ENCODE results near the gene CDKN3.

CDKN3 gene

DNA sequence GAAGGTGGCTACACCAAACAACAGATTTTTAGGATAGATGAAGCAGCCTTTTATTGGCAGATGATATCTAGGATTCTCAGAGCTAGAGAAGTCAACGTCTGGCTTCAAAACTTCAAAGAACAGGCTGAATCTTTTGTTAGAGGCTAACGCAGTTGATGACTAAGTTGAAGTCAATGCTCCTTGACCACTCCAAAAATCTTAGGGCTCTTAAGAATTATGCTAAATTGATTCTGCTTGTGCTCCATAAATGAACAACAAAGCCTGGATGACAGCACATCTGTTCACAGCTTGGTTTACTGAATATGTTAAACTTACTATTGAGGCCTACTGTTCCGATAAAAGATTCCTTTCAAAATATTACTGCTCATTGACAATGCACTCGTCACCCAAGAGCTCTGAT is 13.0 kb upstream of the CDKN3 start:
- TF ChIP-seq, protein P1, sequence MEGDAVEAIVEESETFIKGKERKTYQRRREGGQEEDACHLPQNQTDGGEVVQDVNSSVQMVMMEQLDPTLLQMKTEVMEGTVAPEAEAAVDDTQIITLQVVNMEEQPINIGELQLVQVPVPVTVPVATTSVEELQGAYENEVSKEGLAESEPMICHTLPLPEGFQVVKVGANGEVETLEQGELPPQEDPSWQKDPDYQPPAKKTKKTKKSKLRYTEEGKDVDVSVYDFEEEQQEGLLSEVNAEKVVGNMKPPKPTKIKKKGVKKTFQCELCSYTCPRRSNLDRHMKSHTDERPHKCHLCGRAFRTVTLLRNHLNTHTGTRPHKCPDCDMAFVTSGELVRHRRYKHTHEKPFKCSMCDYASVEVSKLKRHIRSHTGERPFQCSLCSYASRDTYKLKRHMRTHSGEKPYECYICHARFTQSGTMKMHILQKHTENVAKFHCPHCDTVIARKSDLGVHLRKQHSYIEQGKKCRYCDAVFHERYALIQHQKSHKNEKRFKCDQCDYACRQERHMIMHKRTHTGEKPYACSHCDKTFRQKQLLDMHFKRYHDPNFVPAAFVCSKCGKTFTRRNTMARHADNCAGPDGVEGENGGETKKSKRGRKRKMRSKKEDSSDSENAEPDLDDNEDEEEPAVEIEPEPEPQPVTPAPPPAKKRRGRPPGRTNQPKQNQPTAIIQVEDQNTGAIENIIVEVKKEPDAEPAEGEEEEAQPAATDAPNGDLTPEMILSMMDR (IDR thresholded peaks at IDR 0.05; ENCODE audit: borderline replicate concordance, extremely low read depth, low read length, poor library complexity, severe bottlenecking), result no peak
- TF ChIP-seq EZH2 (IDR thresholded peaks at IDR 0.05; ENCODE audit: borderline replicate concordance, low read depth, low read length, severe bottlenecking), result no peak
- H3K27me3 ChIP-seq (ENCODE audit: insufficient read depth, low read length, poor library complexity), result no peaks in the 10 kb centered on the region
- H4K20me1 ChIP-seq (ENCODE audit: insufficient read depth, low read length), result no peaks in the 10 kb centered on the region
- no peak overlapping the region for H3K4me2 ChIP-seq (ENCODE audit: insufficient read depth, low read length)
- H3K4me1 ChIP-seq (ENCODE audit: insufficient read depth, low read length), result no peaks in the 10 kb centered on the region
- H3K79me2 ChIP-seq (ENCODE audit: insufficient read depth, low read length), result no peaks in the 10 kb centered on the region
- ATAC-seq (ENCODE audit: insufficient read depth, low read depth) (no peak), DNase-seq (no peak)
- H2AFZ ChIP-seq (ENCODE audit: low read depth, low read length), result no peak overlapping the region
- no peaks in the 10 kb centered on the region for H3K36me3 ChIP-seq (ENCODE audit: insufficient read depth, low read length)
- H3K9ac ChIP-seq (ENCODE audit: low read depth, low read length), result no peak overlapping the region
- no peaks in the 10 kb centered on the region for H3K9me3 ChIP-seq (ENCODE audit: insufficient read depth, low read length, severe bottlenecking)
- H3K4me3 ChIP-seq (ENCODE audit: low read depth in 1 of 2, low read length in 2 of 2), result no peak overlapping the region
- no peak overlapping the region for H3K27ac ChIP-seq (ENCODE audit: low read length)

DNA sequence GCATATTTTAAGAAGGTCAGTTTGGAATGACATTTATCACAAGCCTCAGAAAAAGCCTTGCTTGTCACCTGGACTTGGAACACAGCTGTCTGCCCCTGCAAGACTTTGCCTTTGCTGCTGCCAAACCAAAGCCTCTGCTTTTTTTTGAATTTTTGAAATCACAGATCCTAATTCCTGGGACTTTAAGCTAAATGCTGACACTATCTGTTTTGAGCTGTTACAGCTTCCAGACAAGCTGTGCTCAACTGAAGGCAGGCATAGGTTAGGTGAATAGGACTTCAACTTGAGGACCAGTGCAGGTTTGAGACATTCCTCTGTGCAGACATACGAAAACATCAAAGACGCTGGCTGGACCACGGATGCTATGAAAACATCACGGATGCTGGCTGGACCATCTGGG is 11.3 kb upstream of the CDKN3 start:
- Histone ChIP-seq H2AFZ (ENCODE audit: low read depth, low read length) (no peak overlapping the region), H3K9ac (ENCODE audit: low read depth, low read length) (no peak overlapping the region), H4K20me1 (ENCODE audit: insufficient read depth, low read length) (no peaks in the 10 kb centered on the region), H3K27ac (ENCODE audit: low read length) (no peak overlapping the region), H3K9me3 (ENCODE audit: insufficient read depth, low read length, severe bottlenecking) (no peaks in the 10 kb centered on the region), H3K4me3 (ENCODE audit: low read depth in 1 of 2, low read length in 2 of 2) (no peak overlapping the region), H3K4me2 (ENCODE audit: insufficient read depth, low read length) (no peak overlapping the region), H3K27me3 (ENCODE audit: insufficient read depth, low read length, poor library complexity) (no peaks in the 10 kb centered on the region), H3K4me1 (ENCODE audit: insufficient read depth, low read length) (no peaks in the 10 kb centered on the region), H3K36me3 (ENCODE audit: insufficient read depth, low read length) (no peaks in the 10 kb centered on the region), H3K79me2 (ENCODE audit: insufficient read depth, low read length) (no peaks in the 10 kb centered on the region)
- no peak for TF ChIP-seq EZH2 (IDR thresholded peaks at IDR 0.05; ENCODE audit: borderline replicate concordance, low read depth, low read length, severe bottlenecking)
- TF ChIP-seq, protein P1 (IDR thresholded peaks at IDR 0.05; ENCODE audit: borderline replicate concordance, extremely low read depth, low read length, poor library complexity, severe bottlenecking), result no peak
- ATAC-seq (ENCODE audit: insufficient read depth, low read depth) (no peak), DNase-seq (no peak)

DNA sequence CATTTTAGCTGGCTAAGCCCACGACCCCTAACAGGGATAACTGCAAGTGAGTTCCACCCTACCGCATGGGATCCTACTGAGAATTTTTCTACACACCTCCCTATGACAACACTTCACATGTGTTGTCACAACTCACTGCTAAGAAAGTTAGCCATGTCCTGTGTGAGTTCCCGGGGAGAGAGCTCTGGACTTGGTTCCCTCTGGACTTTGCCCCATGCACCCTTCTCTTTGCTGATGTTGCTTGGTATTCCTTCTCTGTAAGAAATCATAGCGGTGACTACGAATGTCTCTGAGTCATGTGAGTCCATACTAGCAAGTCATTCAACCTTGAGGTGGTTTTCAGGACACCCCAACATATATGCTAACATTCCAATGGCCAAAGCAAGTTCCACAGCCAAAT is 9.5 kb upstream of the CDKN3 start:
- H3K4me1 ChIP-seq (ENCODE audit: insufficient read depth, low read length), result no peaks in the 10 kb centered on the region
- DNase-seq, result no peak
- no peaks in the 10 kb centered on the region for H3K79me2 ChIP-seq (ENCODE audit: insufficient read depth, low read length)
- H3K4me3 ChIP-seq (ENCODE audit: low read depth in 1 of 2, low read length in 2 of 2), result no peak overlapping the region
- no peak overlapping the region for H3K4me2 ChIP-seq (ENCODE audit: insufficient read depth, low read length)
- H2AFZ ChIP-seq (ENCODE audit: low read depth, low read length), result no peak overlapping the region
- TF ChIP-seq EZH2 (IDR thresholded peaks at IDR 0.05; ENCODE audit: borderline replicate concordance, low read depth, low read length, severe bottlenecking), result no peak
- TF ChIP-seq, protein P1 (IDR thresholded peaks at IDR 0.05; ENCODE audit: borderline replicate concordance, extremely low read depth, low read length, poor library complexity, severe bottlenecking), result no peak
- H3K27me3 ChIP-seq (ENCODE audit: insufficient read depth, low read length, poor library complexity), result no peaks in the 10 kb centered on the region
- no peaks in the 10 kb centered on the region for H3K9me3 ChIP-seq (ENCODE audit: insufficient read depth, low read length, severe bottlenecking)
- H3K36me3 ChIP-seq (ENCODE audit: insufficient read depth, low read length), result no peaks in the 10 kb centered on the region
- H3K27ac ChIP-seq (ENCODE audit: low read length), result no peak overlapping the region
- H3K9ac ChIP-seq (ENCODE audit: low read depth, low read length), result no peak overlapping the region
- ATAC-seq (ENCODE audit: insufficient read depth, low read depth), result no peak
- H4K20me1 ChIP-seq (ENCODE audit: insufficient read depth, low read length), result no peaks in the 10 kb centered on the region

All from DND-41 (cell line).